Liver (tissue), 3 donors: ENCODE results near the gene SLC26A11.

Experiments
- FOXA1 ChIP-seq: IDR thresholded peaks from 2 replicates; pipeline ENCODE4 v1.6.1; 2016; ENCODE audit warnings: antibody characterized with exemption
- GABPA ChIP-seq, 2 donors: IDR thresholded peaks in 1 of 2; conservative IDR thresholded peaks in 1 of 2; 2 replicates each; pipeline ENCODE4 v1.6.1; 2016; ENCODE audit warnings: antibody characterized with exemption in 2 of 2, mild to moderate bottlenecking in 1 of 2, moderate library complexity in 1 of 2
- HNF4A ChIP-seq, 2 donors: conservative IDR thresholded peaks; 2 replicates each; pipeline ENCODE4 v1.6.1; 2016; ENCODE audit warnings: antibody characterized with exemption in 2 of 2, mild to moderate bottlenecking in 2 of 2
- JUND ChIP-seq, 2 donors: IDR thresholded peaks; 2 replicates each; pipeline ENCODE4 v1.6.1; 2016; ENCODE audit warnings: antibody characterized with exemption in 2 of 2
- RAD21 ChIP-seq, 2 donors: IDR thresholded peaks; 2 replicates each; pipeline ENCODE4 v1.6.1; 2016; ENCODE audit warnings: antibody characterized with exemption in 2 of 2, mild to moderate bottlenecking in 2 of 2
- TAF1 ChIP-seq: conservative IDR thresholded peaks from 2 replicates; pipeline ENCODE4 v1.6.1; 2016; ENCODE audit warnings: antibody characterized with exemption, mild to moderate bottlenecking
- TF ChIP-seq, protein P1 (sequence below): fragments of 150-350 bp; IDR thresholded peaks from 2 replicates; pipeline ENCODE4 v1.5.1; 2017; ENCODE audit warnings: improper control_type of control experiment, low read depth, low read length; ENCODE audit not compliant: missing input control
- TF ChIP-seq, protein P2 (sequence below): IDR thresholded peaks from 2 replicates; pipeline ENCODE4 v1.6.1; 2016; ENCODE audit warnings: antibody characterized with exemption, mild to moderate bottlenecking
- TF ChIP-seq, protein P3 (sequence below): IDR thresholded peaks from 2 replicates; pipeline ENCODE4 v1.6.1; 2016; ENCODE audit warnings: antibody characterized with exemption
- donor health status: healthy.
- donor health status: healthy.

- TF ChIP-seq, protein P1, sequence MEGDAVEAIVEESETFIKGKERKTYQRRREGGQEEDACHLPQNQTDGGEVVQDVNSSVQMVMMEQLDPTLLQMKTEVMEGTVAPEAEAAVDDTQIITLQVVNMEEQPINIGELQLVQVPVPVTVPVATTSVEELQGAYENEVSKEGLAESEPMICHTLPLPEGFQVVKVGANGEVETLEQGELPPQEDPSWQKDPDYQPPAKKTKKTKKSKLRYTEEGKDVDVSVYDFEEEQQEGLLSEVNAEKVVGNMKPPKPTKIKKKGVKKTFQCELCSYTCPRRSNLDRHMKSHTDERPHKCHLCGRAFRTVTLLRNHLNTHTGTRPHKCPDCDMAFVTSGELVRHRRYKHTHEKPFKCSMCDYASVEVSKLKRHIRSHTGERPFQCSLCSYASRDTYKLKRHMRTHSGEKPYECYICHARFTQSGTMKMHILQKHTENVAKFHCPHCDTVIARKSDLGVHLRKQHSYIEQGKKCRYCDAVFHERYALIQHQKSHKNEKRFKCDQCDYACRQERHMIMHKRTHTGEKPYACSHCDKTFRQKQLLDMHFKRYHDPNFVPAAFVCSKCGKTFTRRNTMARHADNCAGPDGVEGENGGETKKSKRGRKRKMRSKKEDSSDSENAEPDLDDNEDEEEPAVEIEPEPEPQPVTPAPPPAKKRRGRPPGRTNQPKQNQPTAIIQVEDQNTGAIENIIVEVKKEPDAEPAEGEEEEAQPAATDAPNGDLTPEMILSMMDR: no peak
- TF ChIP-seq RAD21 (IDR thresholded peaks at IDR 0.05) (no peak), GABPA (IDR thresholded peaks at IDR 0.05 in 1 of 2, conservative IDR thresholded peaks at IDR 0.05 in 1 of 2) (no peak), JUND (IDR thresholded peaks at IDR 0.05) (no peak), HNF4A (conservative IDR thresholded peaks at IDR 0.05) (no peak), TAF1 (no peak), FOXA1 (no peak)
- TF ChIP-seq, protein P2, sequence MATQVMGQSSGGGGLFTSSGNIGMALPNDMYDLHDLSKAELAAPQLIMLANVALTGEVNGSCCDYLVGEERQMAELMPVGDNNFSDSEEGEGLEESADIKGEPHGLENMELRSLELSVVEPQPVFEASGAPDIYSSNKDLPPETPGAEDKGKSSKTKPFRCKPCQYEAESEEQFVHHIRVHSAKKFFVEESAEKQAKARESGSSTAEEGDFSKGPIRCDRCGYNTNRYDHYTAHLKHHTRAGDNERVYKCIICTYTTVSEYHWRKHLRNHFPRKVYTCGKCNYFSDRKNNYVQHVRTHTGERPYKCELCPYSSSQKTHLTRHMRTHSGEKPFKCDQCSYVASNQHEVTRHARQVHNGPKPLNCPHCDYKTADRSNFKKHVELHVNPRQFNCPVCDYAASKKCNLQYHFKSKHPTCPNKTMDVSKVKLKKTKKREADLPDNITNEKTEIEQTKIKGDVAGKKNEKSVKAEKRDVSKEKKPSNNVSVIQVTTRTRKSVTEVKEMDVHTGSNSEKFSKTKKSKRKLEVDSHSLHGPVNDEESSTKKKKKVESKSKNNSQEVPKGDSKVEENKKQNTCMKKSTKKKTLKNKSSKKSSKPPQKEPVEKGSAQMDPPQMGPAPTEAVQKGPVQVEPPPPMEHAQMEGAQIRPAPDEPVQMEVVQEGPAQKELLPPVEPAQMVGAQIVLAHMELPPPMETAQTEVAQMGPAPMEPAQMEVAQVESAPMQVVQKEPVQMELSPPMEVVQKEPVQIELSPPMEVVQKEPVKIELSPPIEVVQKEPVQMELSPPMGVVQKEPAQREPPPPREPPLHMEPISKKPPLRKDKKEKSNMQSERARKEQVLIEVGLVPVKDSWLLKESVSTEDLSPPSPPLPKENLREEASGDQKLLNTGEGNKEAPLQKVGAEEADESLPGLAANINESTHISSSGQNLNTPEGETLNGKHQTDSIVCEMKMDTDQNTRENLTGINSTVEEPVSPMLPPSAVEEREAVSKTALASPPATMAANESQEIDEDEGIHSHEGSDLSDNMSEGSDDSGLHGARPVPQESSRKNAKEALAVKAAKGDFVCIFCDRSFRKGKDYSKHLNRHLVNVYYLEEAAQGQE: no peak
- TF ChIP-seq, protein P3, sequence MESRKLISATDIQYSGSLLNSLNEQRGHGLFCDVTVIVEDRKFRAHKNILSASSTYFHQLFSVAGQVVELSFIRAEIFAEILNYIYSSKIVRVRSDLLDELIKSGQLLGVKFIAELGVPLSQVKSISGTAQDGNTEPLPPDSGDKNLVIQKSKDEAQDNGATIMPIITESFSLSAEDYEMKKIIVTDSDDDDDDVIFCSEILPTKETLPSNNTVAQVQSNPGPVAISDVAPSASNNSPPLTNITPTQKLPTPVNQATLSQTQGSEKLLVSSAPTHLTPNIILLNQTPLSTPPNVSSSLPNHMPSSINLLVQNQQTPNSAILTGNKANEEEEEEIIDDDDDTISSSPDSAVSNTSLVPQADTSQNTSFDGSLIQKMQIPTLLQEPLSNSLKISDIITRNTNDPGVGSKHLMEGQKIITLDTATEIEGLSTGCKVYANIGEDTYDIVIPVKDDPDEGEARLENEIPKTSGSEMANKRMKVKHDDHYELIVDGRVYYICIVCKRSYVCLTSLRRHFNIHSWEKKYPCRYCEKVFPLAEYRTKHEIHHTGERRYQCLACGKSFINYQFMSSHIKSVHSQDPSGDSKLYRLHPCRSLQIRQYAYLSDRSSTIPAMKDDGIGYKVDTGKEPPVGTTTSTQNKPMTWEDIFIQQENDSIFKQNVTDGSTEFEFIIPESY: no peak
Measured at GRCh38 chr17:80208050-80208449, 12.2 kb upstream of the SLC26A11 start.
